ENCODE data around the gene AKTIP.

Gene AKTIP

GRCh38 chr16:53542283-53542682 is 39.3 kb upstream of the AKTIP start:
- TF ChIP-seq REST (IDR thresholded peaks at IDR 0.05; ENCODE audit: insufficient read depth in 1 of 2, low read depth in 2 of 2, low read length in 2 of 2): no peak
- no peak for TF ChIP-seq POLR2AphosphoS5 (IDR thresholded peaks at IDR 0.05; ENCODE audit: low read depth, low read length)
- TF ChIP-seq FOXP2 (optimal IDR thresholded peaks at IDR 0.05; ENCODE audit: borderline replicate concordance, extremely low read depth, extremely low read length, insufficient read depth): no peak
- no peak for TF ChIP-seq SIN3A (IDR thresholded peaks at IDR 0.05; ENCODE audit: borderline replicate concordance, insufficient read depth, low read length)
- TF ChIP-seq TAF1 (IDR thresholded peaks at IDR 0.05; ENCODE audit: borderline replicate concordance, insufficient read depth, low read length): no peak

GRCh38 chr16:53541326-53541725 is 38.3 kb upstream of the AKTIP start:
- no peak for TF ChIP-seq REST (IDR thresholded peaks at IDR 0.05; ENCODE audit: insufficient read depth in 1 of 2, low read depth in 2 of 2, low read length in 2 of 2)
- no peak for TF ChIP-seq SIN3A (IDR thresholded peaks at IDR 0.05; ENCODE audit: borderline replicate concordance, insufficient read depth, low read length)
- TF ChIP-seq TAF1 (IDR thresholded peaks at IDR 0.05; ENCODE audit: borderline replicate concordance, insufficient read depth, low read length): no peak
- no peak for TF ChIP-seq FOXP2 (optimal IDR thresholded peaks at IDR 0.05; ENCODE audit: borderline replicate concordance, extremely low read depth, extremely low read length, insufficient read depth)
- no peak for TF ChIP-seq POLR2AphosphoS5 (IDR thresholded peaks at IDR 0.05; ENCODE audit: low read depth, low read length)

GRCh38 chr16:53537626-53538025 is 34.6 kb upstream of the AKTIP start:
- TF ChIP-seq REST (IDR thresholded peaks at IDR 0.05; ENCODE audit: insufficient read depth in 1 of 2, low read depth in 2 of 2, low read length in 2 of 2): no peak
- TF ChIP-seq SIN3A (IDR thresholded peaks at IDR 0.05; ENCODE audit: borderline replicate concordance, insufficient read depth, low read length): no peak
- TF ChIP-seq FOXP2 (optimal IDR thresholded peaks at IDR 0.05; ENCODE audit: borderline replicate concordance, extremely low read depth, extremely low read length, insufficient read depth): no peak
- TF ChIP-seq POLR2AphosphoS5 (IDR thresholded peaks at IDR 0.05; ENCODE audit: low read depth, low read length): no peak
- TF ChIP-seq TAF1 (IDR thresholded peaks at IDR 0.05; ENCODE audit: borderline replicate concordance, insufficient read depth, low read length): no peak

- no peak for TF ChIP-seq SIN3A (IDR thresholded peaks at IDR 0.05; ENCODE audit: borderline replicate concordance, insufficient read depth, low read length)
- TF ChIP-seq REST (IDR thresholded peaks at IDR 0.05; ENCODE audit: insufficient read depth in 1 of 2, low read depth in 2 of 2, low read length in 2 of 2): no peak
- no peak for TF ChIP-seq TAF1 (IDR thresholded peaks at IDR 0.05; ENCODE audit: borderline replicate concordance, insufficient read depth, low read length)
- no peak for TF ChIP-seq FOXP2 (optimal IDR thresholded peaks at IDR 0.05; ENCODE audit: borderline replicate concordance, extremely low read depth, extremely low read length, insufficient read depth)
- TF ChIP-seq POLR2AphosphoS5 (IDR thresholded peaks at IDR 0.05; ENCODE audit: low read depth, low read length): no peak
These were observed 31.2 kb upstream of the AKTIP start for GRCh38 chr16:53534206-53534605.

GRCh38 chr16:53530741-53531140 is 27.7 kb upstream of the AKTIP start:
- TF ChIP-seq REST (IDR thresholded peaks at IDR 0.05; ENCODE audit: insufficient read depth in 1 of 2, low read depth in 2 of 2, low read length in 2 of 2) (no peak), TAF1 (IDR thresholded peaks at IDR 0.05; ENCODE audit: borderline replicate concordance, insufficient read depth, low read length) (no peak), FOXP2 (optimal IDR thresholded peaks at IDR 0.05; ENCODE audit: borderline replicate concordance, extremely low read depth, extremely low read length, insufficient read depth) (no peak), SIN3A (IDR thresholded peaks at IDR 0.05; ENCODE audit: borderline replicate concordance, insufficient read depth, low read length) (no peak), POLR2AphosphoS5 (IDR thresholded peaks at IDR 0.05; ENCODE audit: low read depth, low read length) (no peak)

Data from PFSK-1 (cell line).